ENCODE measurements around the gene LRP1-AS. TPM values are rescaled to one million over a fixed set of nuclear protein-coding genes. Genes with fewer than 3 reads are reported as not detected.

Gene LRP1-AS
- total RNA-seq, 3 donors from 2014 or later, result not detected

- peaks cover 4% of the 10 kb centered on the region for H3K36me3 ChIP-seq
- no peak for DNase-seq (ENCODE audit: low spot score in 2 of 2)
- intact Hi-C loops (cut with DNase I; ENCODE audit: low total_unique reads), result no loop called here
- TF ChIP-seq CTCF (IDR thresholded peaks at IDR 0.05) (no peak), POLR2A (IDR thresholded peaks at IDR 0.05) (no peak), POLR2AphosphoS5 (IDR thresholded peaks at IDR 0.05) (no peak)
- H3K27me3 ChIP-seq, result no peaks in the 10 kb centered on the region
- no peaks in the 10 kb centered on the region for H3K4me1 ChIP-seq
- no peaks in the 10 kb centered on the region for H3K9me3 ChIP-seq
- no peak overlapping the region for H3K4me3 ChIP-seq
- no peak overlapping the region for H3K27ac ChIP-seq
Observed at GRCh38 chr12:57162553-57163125, 15.2 kb upstream of the LRP1-AS start.

DNA sequence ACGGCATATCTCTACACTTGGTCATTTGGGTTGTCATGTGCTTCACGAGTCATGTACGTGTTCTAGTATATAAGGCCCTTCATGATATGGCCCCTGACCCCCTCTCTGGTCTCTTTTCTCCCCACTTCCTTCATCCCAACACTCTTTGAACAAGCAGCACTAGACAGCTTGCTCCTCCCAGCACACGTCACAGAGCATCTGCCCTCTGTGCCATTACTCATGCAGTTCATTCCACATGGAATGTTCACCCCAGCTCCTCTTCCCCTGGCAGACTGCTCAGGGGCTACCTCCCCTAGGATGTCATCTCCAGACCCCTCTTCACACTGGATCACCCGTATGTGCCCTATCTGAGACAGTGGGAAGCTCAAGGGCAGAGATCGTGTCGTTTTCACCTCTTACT, 14.1 kb upstream of the LRP1-AS start:
- no peaks in the 10 kb centered on the region for H3K9me3 ChIP-seq
- no peak overlapping the region for H3K27ac ChIP-seq
- no peaks in the 10 kb centered on the region for H3K4me1 ChIP-seq
- H3K36me3 ChIP-seq, result peaks cover 4% of the 10 kb centered on the region
- no peak overlapping the region for H3K4me3 ChIP-seq
- no peaks in the 10 kb centered on the region for H3K27me3 ChIP-seq
- DNase-seq (ENCODE audit: low spot score in 2 of 2), result no peak
- intact Hi-C loops (cut with DNase I; ENCODE audit: low total_unique reads), result no loop called here
- TF ChIP-seq POLR2AphosphoS5 (IDR thresholded peaks at IDR 0.05) (no peak), POLR2A (IDR thresholded peaks at IDR 0.05) (no peak), CTCF (IDR thresholded peaks at IDR 0.05) (no peak)

DNA sequence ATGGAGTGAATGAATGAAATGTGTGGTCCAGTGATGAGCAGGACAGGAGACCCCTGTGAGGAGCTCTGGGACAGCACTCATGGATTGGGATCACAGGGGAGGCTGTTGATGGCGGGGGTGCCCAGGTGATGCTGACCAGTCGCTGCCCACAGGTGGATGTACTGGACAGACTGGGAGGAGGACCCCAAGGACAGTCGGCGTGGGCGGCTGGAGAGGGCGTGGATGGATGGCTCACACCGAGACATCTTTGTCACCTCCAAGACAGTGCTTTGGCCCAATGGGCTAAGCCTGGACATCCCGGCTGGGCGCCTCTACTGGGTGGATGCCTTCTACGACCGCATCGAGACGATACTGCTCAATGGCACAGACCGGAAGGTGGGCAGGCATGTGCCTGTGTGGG, 13.3 kb upstream of the LRP1-AS start:
- Histone ChIP-seq H3K9me3 (no peaks in the 10 kb centered on the region), H3K27me3 (no peaks in the 10 kb centered on the region), H3K36me3 (peaks cover 4% of the 10 kb centered on the region), H3K4me1 (no peaks in the 10 kb centered on the region), H3K4me3 (no peak overlapping the region), H3K27ac (peak overlapping the region in 1 of 2 donors; percentile 15)
- TF ChIP-seq POLR2AphosphoS5 (IDR thresholded peaks at IDR 0.05), result no peak
- no peak for TF ChIP-seq CTCF (IDR thresholded peaks at IDR 0.05)
- no peak for TF ChIP-seq POLR2A (IDR thresholded peaks at IDR 0.05)
- no peak for DNase-seq (ENCODE audit: low spot score in 2 of 2)
- intact Hi-C loops (cut with DNase I; ENCODE audit: low total_unique reads), result no loop called here

DNA sequence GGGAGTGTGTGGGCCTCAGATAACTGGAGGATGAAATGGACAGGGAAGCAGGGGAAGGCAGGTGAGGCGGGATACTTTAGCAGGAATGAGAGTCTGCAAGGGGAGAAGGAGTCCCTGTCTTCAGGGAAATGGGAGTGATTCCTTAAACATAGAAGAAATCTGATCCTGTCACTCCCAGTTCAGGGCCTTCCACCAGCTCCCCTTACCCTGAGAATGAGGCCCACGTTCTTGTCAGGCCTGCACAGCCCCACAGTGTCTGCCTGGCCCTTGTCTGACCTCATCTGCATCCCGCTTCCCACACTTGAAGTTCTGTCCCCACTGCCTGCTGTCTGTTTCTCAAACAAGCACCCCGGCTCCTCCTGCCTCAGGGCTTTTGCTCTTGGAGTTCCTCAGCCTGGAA, 12.6 kb upstream of the LRP1-AS start:
- Histone ChIP-seq H3K4me3 (no peak overlapping the region), H3K27me3 (no peaks in the 10 kb centered on the region), H3K4me1 (no peaks in the 10 kb centered on the region), H3K9me3 (no peaks in the 10 kb centered on the region), H3K27ac (peak overlapping the region in 1 of 2 donors; percentile 15), H3K36me3 (peaks cover 4% of the 10 kb centered on the region)
- intact Hi-C loops (cut with DNase I; ENCODE audit: low total_unique reads), result no loop called here
- DNase-seq (ENCODE audit: low spot score in 2 of 2), result no peak
- no peak for TF ChIP-seq CTCF (IDR thresholded peaks at IDR 0.05)
- no peak for TF ChIP-seq POLR2A (IDR thresholded peaks at IDR 0.05)
- no peak for TF ChIP-seq POLR2AphosphoS5 (IDR thresholded peaks at IDR 0.05)

- Histone ChIP-seq H3K27ac (peak overlapping the region in 1 of 2 donors; percentile 15), H3K4me1 (no peaks in the 10 kb centered on the region)
- TF ChIP-seq POLR2AphosphoS5 (IDR thresholded peaks at IDR 0.05), result no peak
- TF ChIP-seq CTCF (IDR thresholded peaks at IDR 0.05), result no peak
- no peak for TF ChIP-seq POLR2A (IDR thresholded peaks at IDR 0.05)
Observed at GRCh38 chr12:57159311-57159710, 11.9 kb upstream of the LRP1-AS start.

More at GRCh38 chr12:57159311-57159710, 11.9 kb upstream of the LRP1-AS start:
- no peak for DNase-seq (ENCODE audit: low spot score in 2 of 2)
- Histone ChIP-seq H3K9me3 (no peaks in the 10 kb centered on the region), H3K4me3 (no peak overlapping the region), H3K36me3 (peaks cover 4% of the 10 kb centered on the region), H3K27me3 (no peaks in the 10 kb centered on the region)
- intact Hi-C loops (cut with DNase I; ENCODE audit: low total_unique reads), result no loop called here
